GM21390 (cell line): ENCODE data around the gene MICU1.
"Not testable (repeated sequence)": the region's sequence is repeated elsewhere in the genome, so short reads cannot be mapped to it uniquely, and the experiment has no call there.

Experiments
- ATAC-seq: cut with Tn5 transposase; IDR thresholded peaks from one replicate; pipeline ENCODE4 v1.9.1; 2021; ENCODE audit not compliant: unreplicated experiment

Gene MICU1

GRCh38 chr10:72395581-72395980 is 230.3 kb downstream of the MICU1 start:
- not testable (repeated sequence) for ATAC-seq

GRCh38 chr10:72392571-72392970 is 233.3 kb downstream of the MICU1 start:
- no peak for ATAC-seq

GRCh38 chr10:72390764-72391163 is 235.1 kb downstream of the MICU1 start:
- ATAC-seq, result no peak

GRCh38 chr10:72389716-72390115 is 236.2 kb downstream of the MICU1 start:
- no peak for ATAC-seq

GRCh38 chr10:72389014-72389413 is 236.9 kb downstream of the MICU1 start:
- no peak for ATAC-seq

GRCh38 chr10:72388062-72388461 is 237.8 kb downstream of the MICU1 start:
- no peak for ATAC-seq

GRCh38 chr10:72386916-72387586 is 238.8 kb downstream of the MICU1 start:
- no peak for ATAC-seq

- no peak for ATAC-seq
Measured at GRCh38 chr10:72385724-72386123, 240.2 kb downstream of the MICU1 start.

- ATAC-seq, result not testable (repeated sequence)
Measured at GRCh38 chr10:72384982-72385381, 240.9 kb downstream of the MICU1 start.

- no peak for ATAC-seq
Measured at GRCh38 chr10:72379776-72380175, 246.1 kb downstream of the MICU1 start.

GRCh38 chr10:72379062-72379461 is 246.8 kb downstream of the MICU1 start:
- ATAC-seq, result no peak

GRCh38 chr10:72375585-72375984 is 250.3 kb downstream of the MICU1 start:
- ATAC-seq, result no peak

GRCh38 chr10:72375173-72375572 is 250.7 kb downstream of the MICU1 start:
- ATAC-seq, result no peak

GRCh38 chr10:72370201-72370722 is 255.6 kb downstream of the MICU1 start:
- no peak for ATAC-seq

- ATAC-seq, result no peak
Measured at GRCh38 chr10:72367301-72367960, 258.4 kb downstream of the MICU1 start.

- ATAC-seq, result no peak
Measured at GRCh38 chr10:72365106-72365895, 260.6 kb downstream of the MICU1 start.

- peak; percentile 78 for ATAC-seq
Measured at GRCh38 chr10:72364239-72364777, 261.6 kb downstream of the MICU1 start.

GRCh38 chr10:72356987-72357386 is 268.9 kb downstream of the MICU1 start:
- ATAC-seq, result no peak

- no peak for ATAC-seq
Measured at GRCh38 chr10:72356115-72356514, 269.8 kb downstream of the MICU1 start.

GRCh38 chr10:72355214-72355555 is 270.7 kb downstream of the MICU1 start:
- no peak for ATAC-seq
